DLD1 (cell line): ENCODE data around the gene IL4I1.
"Not testable (repeated sequence)": the region's sequence is repeated elsewhere in the genome, so short reads cannot be mapped to it uniquely, and the experiment has no call there.

ENCODE experiments used
- in situ Hi-C: cut with HindIII; loops from 2 replicates; pipeline ENCODE4 v1.10.0; 2017; ENCODE audit warnings: low sequenced_read_pairs

IL4I1 gene, protein sequence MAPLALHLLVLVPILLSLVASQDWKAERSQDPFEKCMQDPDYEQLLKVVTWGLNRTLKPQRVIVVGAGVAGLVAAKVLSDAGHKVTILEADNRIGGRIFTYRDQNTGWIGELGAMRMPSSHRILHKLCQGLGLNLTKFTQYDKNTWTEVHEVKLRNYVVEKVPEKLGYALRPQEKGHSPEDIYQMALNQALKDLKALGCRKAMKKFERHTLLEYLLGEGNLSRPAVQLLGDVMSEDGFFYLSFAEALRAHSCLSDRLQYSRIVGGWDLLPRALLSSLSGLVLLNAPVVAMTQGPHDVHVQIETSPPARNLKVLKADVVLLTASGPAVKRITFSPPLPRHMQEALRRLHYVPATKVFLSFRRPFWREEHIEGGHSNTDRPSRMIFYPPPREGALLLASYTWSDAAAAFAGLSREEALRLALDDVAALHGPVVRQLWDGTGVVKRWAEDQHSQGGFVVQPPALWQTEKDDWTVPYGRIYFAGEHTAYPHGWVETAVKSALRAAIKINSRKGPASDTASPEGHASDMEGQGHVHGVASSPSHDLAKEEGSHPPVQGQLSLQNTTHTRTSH

DNA sequence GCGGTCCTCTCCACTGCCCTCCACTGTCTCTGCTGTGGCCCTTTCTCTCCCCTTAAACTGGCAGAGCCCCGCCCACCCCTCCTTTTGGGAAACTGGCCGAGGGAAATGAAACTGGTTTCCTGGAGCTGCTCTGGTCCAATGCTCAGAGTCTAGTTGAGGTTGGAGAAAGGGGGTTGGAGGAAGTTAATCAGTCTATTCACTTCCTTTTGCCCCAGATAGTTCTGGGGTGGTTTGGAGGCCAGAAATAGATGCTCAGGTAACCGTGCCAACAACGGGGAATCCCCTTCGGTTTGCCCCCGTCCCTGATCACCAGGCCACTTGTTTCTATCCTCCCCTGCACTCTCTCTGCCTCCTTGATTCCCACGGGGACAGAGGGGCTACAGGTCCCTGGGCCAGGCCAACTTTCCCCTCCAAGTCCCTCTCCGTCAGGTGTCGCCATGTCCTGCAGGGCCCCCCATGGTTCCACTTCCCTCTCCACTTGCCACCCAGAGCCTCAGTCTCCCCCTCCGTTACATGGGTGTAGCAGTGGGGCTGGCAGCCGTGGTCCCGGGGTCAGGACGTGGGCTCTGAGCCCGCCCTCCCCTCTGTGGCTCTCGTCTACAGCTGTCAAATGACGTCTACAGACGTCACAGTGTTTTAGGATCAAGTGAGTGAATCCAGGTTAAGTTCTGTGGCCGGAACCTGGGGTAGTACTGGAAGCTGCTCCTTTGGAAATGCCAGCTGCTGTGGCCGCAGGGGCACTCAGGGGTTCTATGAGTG, at the start of gene IL4I1:
Gene IL4I1, minus strand, starts transcription at position 25 of the 759 bp plus-strand sequence. CDS start 727 bp downstream, outside the sequence.
- in situ Hi-C loops, result no loop called here

GRCh38 chr19:49946415-49946814, 49.7 kb upstream of the IL4I1 start:
- in situ Hi-C loops, result no loop called here

DNA sequence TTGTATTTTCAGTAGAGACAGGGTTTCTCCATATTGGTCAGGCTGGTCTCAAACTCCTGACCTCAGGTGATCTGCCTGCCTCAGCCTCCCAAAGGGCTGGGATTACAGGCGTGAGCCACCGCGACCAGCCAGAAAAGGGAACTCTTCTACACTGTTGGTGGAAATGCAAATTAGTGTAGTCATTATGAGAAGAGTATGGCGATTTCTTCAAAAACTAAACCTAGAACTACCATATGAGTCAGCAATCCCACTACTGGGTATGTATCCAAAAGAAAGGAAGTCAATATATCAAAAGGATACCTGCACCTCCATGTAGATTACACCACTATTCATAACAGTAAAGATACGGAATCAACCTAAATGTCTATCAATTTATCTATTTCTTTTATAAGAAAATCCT, 47.9 kb upstream of the IL4I1 start:
- in situ Hi-C loops, result not testable (repeated sequence)

GRCh38 chr19:49940482-49940791, 43.8 kb upstream of the IL4I1 start:
- in situ Hi-C loops, result no loop called here

GRCh38 chr19:49939721-49940481, 43.2 kb upstream of the IL4I1 start:
- in situ Hi-C loops, result no loop called here

GRCh38 chr19:49938662-49939061, 42.0 kb upstream of the IL4I1 start:
- in situ Hi-C loops, result no loop called here

DNA sequence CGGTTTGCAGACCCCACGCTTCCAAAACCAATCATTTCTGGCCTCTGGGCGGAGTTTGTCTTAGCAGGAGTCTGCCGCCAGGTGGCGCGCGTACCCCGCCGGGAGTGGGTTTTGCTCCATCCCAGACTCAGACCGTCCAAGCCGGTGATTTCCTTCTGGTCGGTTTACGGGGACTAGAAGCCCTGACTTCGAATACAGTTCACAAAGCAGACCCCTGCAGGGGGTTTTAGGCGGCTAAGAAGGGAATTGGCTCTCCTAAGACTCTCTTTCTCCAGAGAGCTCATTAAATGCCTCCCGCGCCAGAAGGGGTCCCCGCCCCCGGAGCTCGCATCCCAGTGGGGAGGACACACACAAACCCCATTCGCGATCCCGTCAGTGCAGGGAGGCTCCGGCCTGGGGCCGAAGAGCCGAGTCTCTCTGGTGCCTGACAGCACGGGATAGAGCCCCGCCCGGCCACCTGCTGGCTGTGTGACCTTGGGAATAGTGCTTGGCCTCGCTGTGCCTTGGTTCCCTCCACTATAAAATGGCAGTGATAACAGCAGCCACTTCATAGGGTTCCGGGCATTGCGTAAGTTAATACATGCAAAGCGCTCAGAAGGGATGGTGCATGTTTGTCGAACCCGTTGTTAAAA, 41.2 kb upstream of the IL4I1 start:
- in situ Hi-C loops, result no loop called here

DNA sequence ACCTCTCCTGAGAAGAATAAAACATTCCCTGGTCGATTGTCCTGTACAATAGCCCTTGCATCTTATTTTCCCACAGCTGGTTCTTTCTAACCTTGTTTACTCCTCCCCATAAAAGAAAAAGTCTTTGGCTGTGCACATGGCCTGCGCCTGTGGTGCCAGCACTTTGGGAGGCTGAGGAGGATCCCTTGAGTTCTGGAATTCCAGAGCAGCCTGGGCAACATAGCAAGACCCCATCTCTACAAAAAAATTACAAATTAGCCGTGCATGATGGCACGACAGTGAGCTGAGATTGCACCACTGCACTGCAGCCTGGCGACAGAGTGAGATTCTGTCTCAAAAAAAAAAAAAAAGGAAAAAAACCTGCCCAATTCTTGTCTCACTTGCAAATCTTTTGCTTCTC, 39.9 kb upstream of the IL4I1 start:
- in situ Hi-C loops, result no loop called here

- in situ Hi-C loops, result no loop called here
Observed at GRCh38 chr19:49933643-49934042, 37.0 kb upstream of the IL4I1 start.

- in situ Hi-C loops, result no loop called here
Observed at GRCh38 chr19:49932731-49933131, 36.0 kb upstream of the IL4I1 start.

- in situ Hi-C loops, result no loop called here
Observed at GRCh38 chr19:49932041-49932451, 35.4 kb upstream of the IL4I1 start.

- in situ Hi-C loops, result no loop called here
Observed at GRCh38 chr19:49931293-49932040, 34.8 kb upstream of the IL4I1 start.

- in situ Hi-C loops, result no loop called here
Observed at GRCh38 chr19:49930483-49931011, 33.9 kb upstream of the IL4I1 start.

- in situ Hi-C loops, result no loop called here
Observed at GRCh38 chr19:49929611-49930482, 33.2 kb upstream of the IL4I1 start.

DNA sequence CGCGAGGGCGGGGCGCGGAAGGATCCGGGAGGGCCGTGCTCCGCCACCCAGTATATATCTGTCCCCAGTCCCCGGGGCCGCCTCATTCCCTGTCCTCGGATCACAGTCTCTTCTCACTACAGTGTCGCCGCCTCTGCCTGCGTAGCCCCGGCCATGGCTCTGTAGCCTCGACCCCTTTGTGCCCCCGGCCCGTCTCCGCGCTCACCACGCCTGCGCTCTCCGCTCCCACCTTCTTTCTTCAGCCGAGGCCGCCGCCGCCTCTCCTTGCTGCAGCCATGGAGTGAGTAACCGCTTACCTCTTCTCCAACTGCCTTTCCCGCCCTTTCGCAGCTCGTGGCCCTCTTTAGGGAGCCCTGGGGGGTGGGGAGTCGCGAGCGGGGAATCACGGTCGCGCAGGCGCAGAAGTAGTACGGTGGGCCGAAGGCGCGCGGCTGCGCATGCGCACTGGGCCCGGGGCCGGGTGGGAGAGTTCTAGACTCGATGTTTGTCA, 32.5 kb upstream of the IL4I1 start, which contains the start of the genes ATF5 and NUP62:
Gene ATF5, plus strand, starts transcription at position 85 of the 490 bp plus-strand sequence. CDS start 1,646 bp downstream, outside the sequence.
Gene NUP62, minus strand, starts transcription at position 384 of the 490 bp plus-strand sequence. CDS start 19,697 bp downstream, outside the sequence.
- in situ Hi-C loops, result no loop called here

GRCh38 chr19:49927526-49928264, 31.0 kb upstream of the IL4I1 start:
- in situ Hi-C loops, result no loop called here

DNA sequence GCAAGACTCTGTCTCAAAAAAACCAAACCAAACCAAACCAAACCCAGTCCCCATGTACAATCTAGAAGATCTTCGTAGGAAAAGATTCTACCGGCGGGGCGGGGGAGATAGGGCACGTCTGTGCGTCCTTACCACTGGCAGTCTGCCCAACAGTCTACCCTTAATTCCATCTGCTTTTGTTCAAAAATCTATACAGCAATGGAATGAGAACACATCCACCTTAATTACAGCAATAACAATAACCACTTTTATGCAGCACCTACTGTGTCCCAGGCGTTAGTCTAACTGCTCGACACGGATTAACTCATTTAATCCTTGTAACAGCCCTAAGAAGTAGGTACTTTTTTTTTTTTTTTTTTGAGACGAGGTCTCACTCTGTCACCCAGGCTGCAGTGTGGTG, 29.8 kb upstream of the IL4I1 start:
- in situ Hi-C loops, result no loop called here

- in situ Hi-C loops, result no loop called here
Observed at GRCh38 chr19:49925486-49925885, 28.8 kb upstream of the IL4I1 start.
